HEK293T (cell line): ENCODE data around the gene ZNF91.
"Not testable (repeated sequence)": the region's sequence is repeated elsewhere in the genome, so short reads cannot be mapped to it uniquely, and the experiment has no call there.

ENCODE experiments used
- CTCF ChIA-PET: fragments of 350-600 bp; formaldehyde crosslinking; extraction: SDS; loops from one replicate; lab custom pipeline; 2021; ENCODE audit warnings: antibody characterized with exemption, inconsistent platforms; lab: Yijun Ruan, JAX
- POLR2A ChIA-PET: fragments of 350-600 bp; formaldehyde crosslinking; extraction: SDS; loops from one replicate; lab custom pipeline; 2020; ENCODE audit warnings: antibody characterized with exemption, inconsistent platforms; lab: Yijun Ruan, JAX
- DNase-seq: peaks from one replicate; pipeline ENCODE4 v3.0.0; 2012; ENCODE audit warnings: mixed read lengths; ENCODE audit errors: extremely low spot score
- ARNT ChIP-seq: fragments of 450-650 bp; IDR thresholded peaks from 2 replicates; pipeline ENCODE4 v1.6.1; 2017; ENCODE audit warnings: mild to moderate bottlenecking
- BHLHE40 ChIP-seq: fragments of 450-650 bp; IDR thresholded peaks from 2 replicates; pipeline ENCODE4 v1.6.1; 2016; ENCODE audit warnings: mild to moderate bottlenecking, moderate library complexity, borderline replicate concordance
- CTBP1 ChIP-seq: fragments of 450-650 bp; IDR thresholded peaks from 2 replicates; pipeline ENCODE4 v1.6.1; 2016; ENCODE audit warnings: borderline replicate concordance
- ELF4 ChIP-seq: fragments of 450-650 bp; IDR thresholded peaks from 2 replicates; pipeline ENCODE4 v1.6.1; 2017; ENCODE audit warnings: antibody characterized with exemption
- FOXA1 ChIP-seq: fragments of 450-650 bp; IDR thresholded peaks from 2 replicates; pipeline ENCODE4 v1.6.1; 2016; ENCODE audit warnings: mild to moderate bottlenecking
- FOXK2 ChIP-seq: fragments of 450-650 bp; IDR thresholded peaks from 2 replicates; pipeline ENCODE4 v1.6.1; 2016; ENCODE audit warnings: mild to moderate bottlenecking
- FOXM1 ChIP-seq: fragments of 450-650 bp; IDR thresholded peaks from 2 replicates; pipeline ENCODE4 v1.6.1; 2017; ENCODE audit warnings: mild to moderate bottlenecking, borderline replicate concordance
- HDGF ChIP-seq: fragments of 450-650 bp; IDR thresholded peaks from 2 replicates; pipeline ENCODE4 v1.6.1; 2017; ENCODE audit warnings: antibody characterized with exemption, borderline replicate concordance
- L3MBTL2 ChIP-seq: fragments of 450-650 bp; conservative IDR thresholded peaks from 2 replicates; pipeline ENCODE4 v1.6.1; 2016; ENCODE audit warnings: mild to moderate bottlenecking
- LEF1 ChIP-seq: fragments of 450-650 bp; IDR thresholded peaks from 2 replicates; pipeline ENCODE4 v1.6.1; 2017; ENCODE audit warnings: mild to moderate bottlenecking, borderline replicate concordance
- NFRKB ChIP-seq: fragments of 450-650 bp; IDR thresholded peaks from 2 replicates; pipeline ENCODE4 v1.6.1; 2016; ENCODE audit warnings: mild to moderate bottlenecking, moderate library complexity
- PKNOX1 ChIP-seq: fragments of 450-650 bp; IDR thresholded peaks from 2 replicates; pipeline ENCODE4 v1.6.1; 2016
- SP1 ChIP-seq: fragments of 450-650 bp; IDR thresholded peaks from 2 replicates; pipeline ENCODE4 v1.6.1; 2017
- SUZ12 ChIP-seq: fragments of 450-650 bp; IDR thresholded peaks from 2 replicates; pipeline ENCODE4 v1.6.1; 2016; ENCODE audit warnings: mild to moderate bottlenecking
- TARDBP ChIP-seq: fragments of 450-650 bp; IDR thresholded peaks from 2 replicates; pipeline ENCODE4 v1.6.1; 2016
- ZNF384 ChIP-seq: fragments of 450-650 bp; IDR thresholded peaks from 2 replicates; pipeline ENCODE4 v1.6.1; 2016

The ZNF91 gene

GRCh38 chr19:23384166-23384565 is 11.1 kb downstream of the ZNF91 start:
- ChIA-PET POLR2A (no interaction called here), CTCF (no interaction called here)
- no peak for DNase-seq
- TF ChIP-seq NFRKB (no peak), ZNF384 (no peak), BHLHE40 (no peak), ARNT (no peak), PKNOX1 (no peak), HDGF (no peak), SUZ12 (no peak), FOXA1 (no peak), ELF4 (no peak), FOXM1 (no peak)

- ChIA-PET POLR2A (no interaction called here), CTCF (no interaction called here)
- TF ChIP-seq NFRKB (no peak), CTBP1 (no peak), L3MBTL2 (no peak), PKNOX1 (no peak), SP1 (no peak), ARNT (no peak), ELF4 (no peak), SUZ12 (no peak), FOXA1 (no peak), ZNF384 (no peak), FOXK2 (no peak), LEF1 (no peak), FOXM1 (no peak)
- DNase-seq = no peak
Measured at GRCh38 chr19:23382955-23383354, 12.3 kb downstream of the ZNF91 start.

DNA sequence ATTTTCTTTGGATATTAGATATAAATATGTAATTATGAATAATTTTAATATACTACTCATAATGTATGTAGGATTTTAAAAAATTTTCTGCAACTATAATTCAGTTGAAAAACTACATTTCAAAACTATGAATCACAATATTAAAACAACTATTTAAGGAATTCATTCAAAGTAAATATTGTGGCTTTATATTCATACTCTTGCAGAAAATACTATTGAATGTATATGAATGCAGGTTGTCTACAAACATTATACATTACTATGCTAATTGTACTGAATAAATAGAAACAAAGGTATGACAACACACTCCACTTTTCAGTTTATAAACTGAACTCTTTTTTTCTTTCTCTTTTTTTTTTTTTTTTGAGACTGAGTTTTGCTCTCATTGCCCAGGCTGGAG is 14.2 kb downstream of the ZNF91 start:
- POLR2A ChIA-PET = no interaction called here
- DNase-seq = no peak
- no peak for TF ChIP-seq HDGF
- no peak for TF ChIP-seq ELF4
- TF ChIP-seq NFRKB = no peak
- no peak for TF ChIP-seq TARDBP
- no peak for TF ChIP-seq FOXK2
- no peak for TF ChIP-seq SP1
- TF ChIP-seq BHLHE40 = no peak
- TF ChIP-seq ARNT = no peak
- no peak for TF ChIP-seq SUZ12
- no peak for TF ChIP-seq PKNOX1
- CTCF ChIA-PET = no interaction called here

GRCh38 chr19:23379671-23380070 is 15.6 kb downstream of the ZNF91 start:
- CTCF ChIA-PET, DNase-seq, POLR2A ChIA-PET: not testable (repeated sequence)

- no peak for DNase-seq
- POLR2A ChIA-PET = no interaction called here
- TF ChIP-seq ELF4 = no peak
- TF ChIP-seq FOXA1 = no peak
- no peak for TF ChIP-seq CTBP1
- no peak for TF ChIP-seq SUZ12
- no peak for TF ChIP-seq FOXK2
- no peak for TF ChIP-seq SP1
- no peak for TF ChIP-seq FOXM1
- CTCF ChIA-PET = no interaction called here
Measured at GRCh38 chr19:23378948-23379347, 16.3 kb downstream of the ZNF91 start.

DNA sequence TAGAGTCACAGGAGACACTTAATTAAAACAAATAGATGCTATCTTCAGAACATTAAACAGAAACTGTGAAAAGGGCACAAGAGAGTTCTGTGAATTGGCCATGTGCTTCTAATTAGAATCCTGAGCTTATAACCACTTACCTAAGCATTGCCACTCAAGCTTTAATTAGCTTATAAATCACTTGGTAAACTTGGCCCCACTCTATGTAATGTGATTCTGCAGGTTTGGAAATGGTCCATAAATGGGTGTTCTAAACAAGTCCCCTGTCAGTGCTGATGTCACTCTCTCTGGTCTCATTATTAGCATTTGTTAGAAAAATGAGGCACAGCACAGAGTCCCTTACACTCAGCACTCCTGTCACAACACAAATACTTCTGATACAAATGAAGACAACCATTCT is 18.0 kb downstream of the ZNF91 start:
- CTCF ChIA-PET = no interaction called here
- TF ChIP-seq SUZ12 (no peak), ARNT (no peak), LEF1 (no peak), ELF4 (no peak)
- POLR2A ChIA-PET = no interaction called here
- no peak for DNase-seq

DNA sequence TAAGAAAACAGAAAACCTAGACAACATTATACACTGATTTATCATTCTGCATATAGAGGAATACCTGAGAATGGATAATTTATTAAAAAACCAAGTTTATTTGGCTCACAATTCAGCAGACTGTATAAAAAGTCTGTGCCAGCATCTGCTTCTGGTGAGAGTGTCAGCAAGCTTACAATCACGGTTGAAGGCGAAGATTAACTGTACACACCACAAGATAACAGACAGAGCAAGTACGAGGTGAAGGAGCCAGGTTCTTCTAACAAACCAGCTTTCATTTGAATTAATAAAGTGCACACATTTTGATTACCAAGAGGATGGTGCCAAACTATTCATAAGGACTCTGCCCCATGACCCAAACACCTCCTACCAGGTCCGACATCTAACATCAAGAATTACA is 28.8 kb downstream of the ZNF91 start:
- ChIA-PET CTCF (no interaction called here), POLR2A (no interaction called here)
- TF ChIP-seq ARNT (no peak), CTBP1 (no peak), FOXK2 (no peak), ELF4 (no peak), NFRKB (no peak), SP1 (no peak), L3MBTL2 (no peak), FOXM1 (no peak), LEF1 (no peak), HDGF (no peak), SUZ12 (no peak), FOXA1 (no peak), TARDBP (no peak), PKNOX1 (no peak), BHLHE40 (no peak), ZNF384 (no peak)
- DNase-seq = no peak

DNA sequence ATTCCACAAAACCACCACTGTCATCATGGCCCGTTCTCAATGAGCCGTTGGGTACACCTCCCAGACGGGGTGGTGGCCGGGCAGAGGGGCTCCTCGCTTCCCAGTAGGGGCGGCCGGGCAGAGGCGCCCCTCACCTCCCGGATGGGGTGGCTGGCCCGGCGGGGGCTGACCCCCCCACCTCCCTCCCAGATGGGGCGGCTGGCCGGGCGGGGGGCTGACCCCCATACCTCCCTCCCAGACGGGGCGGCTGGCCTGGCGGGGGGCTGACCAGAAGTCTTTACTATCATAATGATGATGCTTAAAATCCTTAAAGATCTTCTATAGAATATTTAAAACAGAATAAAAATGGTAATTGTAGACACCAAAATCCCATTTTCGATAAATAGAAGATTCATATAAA is 29.2 kb downstream of the ZNF91 start:
- DNase-seq, POLR2A ChIA-PET: not testable (repeated sequence)

More for the DNA sequence above, 29.2 kb downstream of the ZNF91 start:
- CTCF ChIA-PET = not testable (repeated sequence)
